ENCODE measurements around the gene CTF1. TPM values are rescaled to one million over a fixed set of nuclear protein-coding genes. Genes with fewer than 3 reads are reported as not detected.

CTF1 gene
- total RNA-seq, result 1 to 10 TPM; 3.1 to 3.3 TPM
- polyA plus RNA-seq (2013, experiment 1 of 2), result 3.8 TPM
- polyA plus RNA-seq (2013, experiment 2 of 2), result 2.8 TPM
- long read RNA-seq, experiment 1, partial matches to known transcripts, result 2 of 2 reads
- long read RNA-seq, experiment 1, other reads (novel, unspliced or antisense), result 0 of 2 reads
- long read RNA-seq, experiment 2, partial matches to known transcripts, result 1 of 5 reads
- long read RNA-seq, experiment 2, other reads (novel, unspliced or antisense), result 0 of 5 reads
- long read RNA-seq, experiment 3, partial matches to known transcripts, result 1 of 2 reads
- long read RNA-seq, experiment 3, other reads (novel, unspliced or antisense), result 1 of 2 reads
- long read RNA-seq, experiment 4, partial matches to known transcripts, result 0 of 1 reads
- long read RNA-seq, experiment 4, other reads (novel, unspliced or antisense), result 1 of 1 reads

DNA sequence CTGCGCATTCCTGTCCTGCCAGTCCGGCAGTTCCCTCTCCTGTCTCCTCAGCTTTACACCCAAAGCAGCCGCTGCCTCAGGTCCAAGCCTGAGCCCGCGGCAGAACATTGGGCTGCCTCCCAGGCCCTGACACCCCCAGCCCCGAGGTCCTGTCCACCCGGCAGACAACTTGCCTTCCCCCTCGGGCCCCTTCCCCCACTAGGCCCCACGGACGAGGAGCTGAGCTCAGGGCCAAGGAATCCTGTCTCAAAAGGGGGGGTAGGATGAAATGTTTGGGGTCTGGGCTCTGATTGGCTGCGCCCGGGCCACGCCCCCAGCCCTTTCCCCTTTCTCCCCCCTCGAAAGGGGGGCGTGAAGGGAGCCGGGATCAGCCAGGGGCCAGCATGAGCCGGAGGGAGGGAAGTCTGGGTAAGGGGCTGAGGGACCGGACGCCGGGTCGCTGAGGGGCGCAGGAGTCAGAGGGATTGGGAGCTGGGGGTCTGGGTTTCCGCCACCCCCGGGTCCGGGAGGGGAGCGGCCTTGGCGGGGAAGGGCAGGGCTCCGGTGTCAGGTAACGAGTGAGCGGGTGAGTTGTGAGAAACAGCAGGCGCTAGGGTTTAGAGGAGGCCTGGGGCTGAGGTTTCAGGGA lies at the start of gene CTF1:
TSS of gene CTF1 (plus strand) at position 354 of the 628 bp plus-strand sequence. CDS start at position 384, 30 bp downstream.
- no peak for TF ChIP-seq CTCF (conservative IDR thresholded peaks at IDR 0.05)
- Mint-ChIP-seq H3K27ac (peak within 1 kb of the TSS; percentile 99), H3K4me3 (peak within 1 kb of the TSS; percentile 75), H3K4me1 (peaks cover 20% of the 10 kb centered on the region), H3K36me3 (ENCODE audit: low read depth) (peaks cover 6% of the 10 kb centered on the region), H3K9me3 (no peaks in the 10 kb centered on the region), H3K27me3 (ENCODE audit: insufficient read depth) (peaks cover 2% of the 10 kb centered on the region)
- DNase-seq, result peak; percentile 93
- no peaks in the 10 kb centered on the region for H3K27me3 ChIP-seq (ENCODE audit: control insufficient read depth, insufficient read depth, low read length, poor library complexity, severe bottlenecking)
- peak within 1 kb of the TSS; percentile 83 for H3K9ac ChIP-seq (ENCODE audit: extremely low read depth, low read length, poor library complexity, severe bottlenecking)
- H3K36me3 ChIP-seq (ENCODE audit: control insufficient read depth, insufficient read depth, low read length), result peaks cover 12% of the 10 kb centered on the region
- no peaks in the 10 kb centered on the region for H3K9me3 ChIP-seq (ENCODE audit: control insufficient read depth, low read length)
- peak within 1 kb of the TSS; percentile 94 for H3K27ac ChIP-seq (ENCODE audit: low read depth, low read length)
- peak within 1 kb of the TSS; percentile 82 for H3K4me3 ChIP-seq (ENCODE audit: low read length)
- 2% methylated on average over 24 of the region's 31 CpGs; no CpG with 5 or more reads in 1 of the 2 experiments for WGBS, 2 experiments (ENCODE audit: insufficient coverage in 1 of 2, insufficient read length in 1 of 2)
- peaks cover 15% of the 10 kb centered on the region for H3K4me1 ChIP-seq (ENCODE audit: control insufficient read depth, insufficient read depth, low read length)

DNA sequence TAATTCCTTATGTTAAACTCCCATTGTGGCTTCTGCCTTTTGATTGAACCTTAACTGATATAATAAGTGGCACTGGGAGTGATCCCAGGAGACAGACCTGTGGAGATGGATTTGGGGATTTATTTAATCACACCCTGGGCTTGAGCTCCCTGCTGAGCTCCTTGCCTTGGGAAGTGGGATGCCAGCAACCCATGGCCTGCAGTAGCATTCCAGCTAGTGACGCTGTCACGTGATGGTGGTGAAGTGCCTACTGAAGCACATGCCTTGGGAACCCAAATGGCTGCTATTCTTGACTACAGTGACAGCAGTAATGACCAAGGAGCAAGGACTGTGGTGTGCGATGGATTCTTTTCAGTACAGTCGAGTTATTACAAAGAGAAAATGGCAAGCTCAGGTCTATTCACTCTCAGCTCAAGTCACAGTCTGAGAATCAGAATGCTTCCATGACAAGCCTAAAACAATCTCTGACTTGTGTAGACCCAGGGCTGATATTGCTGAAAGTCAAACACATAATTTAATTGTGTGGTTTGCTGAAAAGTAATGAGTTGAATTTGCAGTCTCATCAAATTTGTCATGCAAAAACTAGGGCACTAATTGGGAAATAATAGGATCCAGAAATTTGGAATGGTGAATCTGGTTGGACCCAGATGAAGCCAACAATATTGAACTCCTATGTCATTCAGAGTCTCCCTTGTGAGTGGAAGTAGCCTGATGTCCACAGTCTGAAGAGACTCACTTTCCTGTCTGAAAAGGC lies 49.6 kb upstream of the CTF1 start:
- Histone ChIP-seq H3K27ac (ENCODE audit: low read depth, low read length) (no peak overlapping the region), H3K36me3 (ENCODE audit: control insufficient read depth, insufficient read depth, low read length) (peaks cover 8% of the 10 kb centered on the region), H3K9me3 (ENCODE audit: control insufficient read depth, low read length) (peaks cover 5% of the 10 kb centered on the region), H3K4me1 (ENCODE audit: control insufficient read depth, insufficient read depth, low read length) (peaks cover 3% of the 10 kb centered on the region), H3K9ac (ENCODE audit: extremely low read depth, low read length, poor library complexity, severe bottlenecking) (no peak overlapping the region), H3K4me3 (ENCODE audit: low read length) (no peak overlapping the region), H3K27me3 (ENCODE audit: control insufficient read depth, insufficient read depth, low read length, poor library complexity, severe bottlenecking) (no peaks in the 10 kb centered on the region)
- Mint-ChIP-seq H3K36me3 (ENCODE audit: low read depth) (peaks cover 10% of the 10 kb centered on the region), H3K4me1 (peaks cover 17% of the 10 kb centered on the region), H3K27ac (no peak overlapping the region), H3K4me3 (no peak overlapping the region), H3K27me3 (ENCODE audit: insufficient read depth) (peaks cover 3% of the 10 kb centered on the region), H3K9me3 (peaks cover 15% of the 10 kb centered on the region)
- no peak for TF ChIP-seq CTCF (conservative IDR thresholded peaks at IDR 0.05)
- DNase-seq, result peak; percentile 53
- 82 to 87% methylated on average over 4 of the region's 4 CpGs for WGBS, 2 experiments (ENCODE audit: insufficient coverage in 1 of 2, insufficient read length in 1 of 2)

- peaks cover 29% of the 10 kb centered on the region for H3K36me3 ChIP-seq (ENCODE audit: control insufficient read depth, insufficient read depth, low read length)
Observed at GRCh38 chr16:30850246-30850645, 46.2 kb upstream of the CTF1 start.

More at GRCh38 chr16:30850246-30850645, 46.2 kb upstream of the CTF1 start:
- WGBS, 2 experiments (ENCODE audit: insufficient coverage in 1 of 2, insufficient read length in 1 of 2), result 50 to 100% methylated on average over 1 of the region's 1 CpG
- Mint-ChIP-seq H3K4me3 (no peak overlapping the region), H3K27ac (no peak overlapping the region), H3K27me3 (ENCODE audit: insufficient read depth) (peaks cover 2% of the 10 kb centered on the region), H3K9me3 (no peaks in the 10 kb centered on the region), H3K4me1 (peaks cover 10% of the 10 kb centered on the region), H3K36me3 (ENCODE audit: low read depth) (peaks cover 25% of the 10 kb centered on the region)
- H3K4me1 ChIP-seq (ENCODE audit: control insufficient read depth, insufficient read depth, low read length), result peaks cover 3% of the 10 kb centered on the region
- no peak for DNase-seq
- TF ChIP-seq CTCF (conservative IDR thresholded peaks at IDR 0.05), result no peak
- H3K9me3 ChIP-seq (ENCODE audit: control insufficient read depth, low read length), result no peaks in the 10 kb centered on the region
- no peaks in the 10 kb centered on the region for H3K27me3 ChIP-seq (ENCODE audit: control insufficient read depth, insufficient read depth, low read length, poor library complexity, severe bottlenecking)
- H3K27ac ChIP-seq (ENCODE audit: low read depth, low read length), result no peak overlapping the region
- H3K9ac ChIP-seq (ENCODE audit: extremely low read depth, low read length, poor library complexity, severe bottlenecking), result no peak overlapping the region
- no peak overlapping the region for H3K4me3 ChIP-seq (ENCODE audit: low read length)
